Measurements from ENCODE around the gene FKBP8.

The FKBP8 gene

DNA sequence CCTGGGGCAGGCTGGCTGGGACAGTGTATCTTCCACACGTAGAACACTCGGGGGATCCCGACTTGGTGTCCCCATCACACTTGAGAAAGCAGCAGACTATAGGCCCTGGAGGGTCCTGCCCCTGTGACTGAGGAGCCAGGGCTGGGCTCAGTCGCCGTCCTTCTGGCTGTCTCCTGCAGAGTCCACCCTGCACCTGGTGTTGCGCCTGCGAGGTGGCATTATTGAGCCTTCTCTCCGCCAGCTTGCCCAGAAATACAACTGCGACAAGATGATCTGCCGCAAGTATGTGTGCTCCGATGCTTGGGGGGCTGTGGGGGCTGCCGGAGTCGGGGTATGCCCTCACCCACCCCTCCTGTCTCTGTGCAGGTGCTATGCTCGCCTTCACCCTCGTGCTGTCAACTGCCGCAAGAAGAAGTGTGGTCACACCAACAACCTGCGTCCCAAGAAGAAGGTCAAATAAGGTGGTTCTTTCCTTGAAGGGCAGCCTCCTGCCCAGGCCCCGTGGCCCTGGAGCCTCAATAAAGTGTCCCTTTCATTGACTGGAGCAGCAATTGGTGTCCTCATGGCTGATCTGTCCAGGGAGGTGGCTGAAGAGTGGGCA lies 31.4 kb upstream of the FKBP8 start:
- peaks cover 40% of the 10 kb centered on the region for H3K4me1 Mint-ChIP-seq (ENCODE audit: low read depth)
- no peaks in the 10 kb centered on the region for H3K27me3 Mint-ChIP-seq
- peak overlapping the region; percentile 55 for H3K4me3 Mint-ChIP-seq
- H3K9me3 Mint-ChIP-seq: no peaks in the 10 kb centered on the region
- H3K27ac Mint-ChIP-seq: peak overlapping the region; percentile 61
- H3K36me3 Mint-ChIP-seq (ENCODE audit: low read depth): peaks cover 69% of the 10 kb centered on the region

DNA sequence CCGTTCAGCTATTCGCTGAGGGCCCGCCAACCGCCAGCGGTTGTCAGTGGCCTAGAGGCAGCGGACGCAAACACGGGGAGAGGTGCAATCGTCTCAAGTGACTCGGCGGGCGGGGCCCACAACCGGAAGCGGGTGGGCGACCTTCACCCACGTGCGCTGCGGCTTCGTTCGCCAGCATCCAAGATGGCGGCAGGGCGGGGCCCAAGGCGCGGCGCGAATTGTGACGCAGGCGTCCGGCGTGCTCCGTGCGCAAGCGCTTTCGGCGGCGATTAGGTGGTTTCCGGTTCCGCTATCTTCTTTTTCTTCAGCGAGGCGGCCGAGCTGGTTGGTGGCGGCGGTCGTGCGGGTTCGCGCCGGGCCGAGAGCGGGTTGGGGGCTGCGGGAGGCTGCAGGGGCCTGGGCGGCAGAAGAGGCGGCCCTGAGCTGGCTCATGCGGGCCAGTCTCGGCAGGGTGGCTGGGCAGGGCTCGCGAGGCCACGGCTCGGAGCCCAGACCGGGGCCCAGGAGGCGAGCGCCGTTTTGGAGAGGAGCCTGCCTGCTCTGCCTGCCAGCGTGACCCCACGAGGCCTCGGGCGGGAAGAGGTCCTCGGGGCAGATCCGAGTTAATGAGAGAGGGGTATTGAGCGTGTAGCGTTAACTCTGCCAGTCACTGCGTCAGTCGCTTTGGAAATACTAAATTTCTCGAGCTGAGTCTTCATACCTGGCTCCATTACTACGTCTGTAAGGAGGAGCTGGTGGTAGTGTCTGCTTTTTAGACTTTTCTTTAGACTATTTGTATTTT lies 28.4 kb upstream of the FKBP8 start, which contains the start of gene UBA52:
Gene UBA52, plus strand, starts transcription at position 294 of the 781 bp plus-strand sequence. CDS start 1,444 bp downstream, outside the sequence.
- H3K4me1 Mint-ChIP-seq (ENCODE audit: low read depth): peaks cover 40% of the 10 kb centered on the region
- H3K36me3 Mint-ChIP-seq (ENCODE audit: low read depth): peaks cover 75% of the 10 kb centered on the region
- no peaks in the 10 kb centered on the region for H3K27me3 Mint-ChIP-seq

DNA sequence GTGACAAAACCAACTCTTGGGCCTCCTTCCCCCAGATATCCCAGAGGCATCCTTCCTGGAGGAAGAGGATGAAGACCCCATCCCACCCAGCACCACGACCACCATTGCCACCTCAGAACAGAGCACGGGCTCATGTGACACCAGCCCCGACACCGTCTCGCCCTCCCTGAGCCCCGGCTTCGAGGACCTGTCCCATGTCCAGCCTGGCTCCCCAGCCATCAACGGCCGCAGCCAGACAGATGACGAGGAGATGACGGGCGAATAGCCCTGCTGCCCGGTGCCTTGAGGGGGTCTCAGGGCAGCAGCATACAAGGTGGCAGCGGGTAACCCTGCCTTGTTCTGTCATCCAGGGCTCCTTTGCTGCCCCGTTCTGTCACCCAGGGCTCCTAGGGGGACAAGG lies 25.0 kb upstream of the FKBP8 start:
- peaks cover 15% of the 10 kb centered on the region for H3K4me1 Mint-ChIP-seq (ENCODE audit: low read depth)
- no peak overlapping the region for H3K27ac Mint-ChIP-seq
- H3K36me3 Mint-ChIP-seq (ENCODE audit: low read depth): peaks cover 62% of the 10 kb centered on the region
- H3K9me3 Mint-ChIP-seq: no peaks in the 10 kb centered on the region
- H3K4me3 Mint-ChIP-seq: no peak overlapping the region
- no peaks in the 10 kb centered on the region for H3K27me3 Mint-ChIP-seq

More for the DNA sequence above, 28.4 kb upstream of the FKBP8 start, which contains the start of gene UBA52:
- Mint-ChIP-seq H3K4me3 (peak within 1 kb of the TSS; percentile 99), H3K9me3 (no peaks in the 10 kb centered on the region), H3K27ac (peak within 1 kb of the TSS; percentile 98)

- Mint-ChIP-seq H3K4me1 (ENCODE audit: low read depth) (peaks cover 5% of the 10 kb centered on the region), H3K36me3 (ENCODE audit: low read depth) (peaks cover 54% of the 10 kb centered on the region), H3K27ac (no peak overlapping the region), H3K4me3 (no peak overlapping the region), H3K9me3 (no peaks in the 10 kb centered on the region), H3K27me3 (no peaks in the 10 kb centered on the region)
These were observed 23.6 kb upstream of the FKBP8 start for GRCh38 chr19:18566953-18567352.

- peaks cover 37% of the 10 kb centered on the region for H3K36me3 Mint-ChIP-seq (ENCODE audit: low read depth)
- no peaks in the 10 kb centered on the region for H3K27me3 Mint-ChIP-seq
- H3K9me3 Mint-ChIP-seq: no peaks in the 10 kb centered on the region
- peaks cover 29% of the 10 kb centered on the region for H3K4me1 Mint-ChIP-seq (ENCODE audit: low read depth)
- no peak overlapping the region for H3K27ac Mint-ChIP-seq
- H3K4me3 Mint-ChIP-seq: no peak overlapping the region
These were observed 18.7 kb upstream of the FKBP8 start for GRCh38 chr19:18562086-18562485.

- no peaks in the 10 kb centered on the region for H3K27me3 Mint-ChIP-seq
- peak overlapping the region; percentile 95 for H3K27ac Mint-ChIP-seq
- H3K4me3 Mint-ChIP-seq: peak overlapping the region; percentile 88
- peaks cover 29% of the 10 kb centered on the region for H3K4me1 Mint-ChIP-seq (ENCODE audit: low read depth)
- no peaks in the 10 kb centered on the region for H3K9me3 Mint-ChIP-seq
- peaks cover 27% of the 10 kb centered on the region for H3K36me3 Mint-ChIP-seq (ENCODE audit: low read depth)
These were observed 16.3 kb upstream of the FKBP8 start for GRCh38 chr19:18559685-18560084.

DNA sequence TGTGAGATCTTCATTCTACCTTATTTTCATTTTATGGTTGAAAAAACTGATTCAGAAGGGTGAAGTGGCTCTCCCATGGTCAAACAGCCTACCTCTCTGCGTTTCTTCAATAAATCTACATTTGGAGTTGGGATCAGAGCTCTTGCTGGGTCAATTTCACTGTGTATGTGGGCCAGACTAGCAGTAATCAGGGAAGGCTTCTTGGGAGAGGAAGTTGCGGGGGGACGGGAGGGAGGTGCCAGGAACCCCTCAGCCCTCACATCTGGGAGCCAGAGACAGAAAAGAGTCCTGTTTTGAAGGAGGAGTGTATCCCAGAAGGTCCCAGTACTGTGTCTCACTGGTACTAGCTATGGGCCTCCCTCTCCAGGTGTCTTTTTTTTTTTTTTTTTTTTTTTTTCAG lies 15.2 kb upstream of the FKBP8 start:
- Mint-ChIP-seq H3K4me3 (peak overlapping the region; percentile 88), H3K27ac (peak overlapping the region; percentile 95), H3K4me1 (ENCODE audit: low read depth) (peaks cover 29% of the 10 kb centered on the region), H3K36me3 (ENCODE audit: low read depth) (peaks cover 18% of the 10 kb centered on the region), H3K27me3 (no peaks in the 10 kb centered on the region), H3K9me3 (no peaks in the 10 kb centered on the region)

DNA sequence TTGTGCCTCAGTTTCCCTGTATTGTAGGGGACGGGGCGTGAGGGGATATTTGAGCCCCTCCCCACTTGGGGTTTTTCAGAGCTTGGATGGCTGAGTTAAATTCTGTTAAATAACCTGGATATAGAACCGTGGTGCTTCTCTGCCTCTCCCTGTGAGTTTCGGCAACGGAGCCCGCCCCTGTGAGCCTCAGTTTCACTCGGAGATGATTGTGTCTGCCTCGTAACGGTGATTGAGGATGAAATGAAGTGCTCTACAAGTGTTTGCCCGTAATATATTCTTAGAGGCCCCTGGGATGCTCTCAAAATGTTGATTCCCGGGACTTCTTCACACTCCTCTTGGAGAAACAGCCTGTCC lies 14.8 kb upstream of the FKBP8 start:
- Mint-ChIP-seq H3K9me3 (no peaks in the 10 kb centered on the region), H3K27ac (peak overlapping the region; percentile 95), H3K4me3 (peak overlapping the region; percentile 88), H3K36me3 (ENCODE audit: low read depth) (peaks cover 16% of the 10 kb centered on the region), H3K4me1 (ENCODE audit: low read depth) (peaks cover 29% of the 10 kb centered on the region), H3K27me3 (no peaks in the 10 kb centered on the region)

GRCh38 chr19:18557411-18558201 lies 14.2 kb upstream of the FKBP8 start, which contains the start of gene KXD1:
Gene KXD1 (plus strand): TSS chr19:18557870. CDS start chr19:18562057, 4,187 bp downstream.
- Mint-ChIP-seq H3K36me3 (ENCODE audit: low read depth) (peaks cover 12% of the 10 kb centered on the region), H3K27me3 (no peaks in the 10 kb centered on the region), H3K4me1 (ENCODE audit: low read depth) (peaks cover 29% of the 10 kb centered on the region), H3K9me3 (no peaks in the 10 kb centered on the region), H3K27ac (peak within 1 kb of the TSS; percentile 95), H3K4me3 (peak within 1 kb of the TSS; percentile 88)

- H3K4me3 Mint-ChIP-seq: no peak overlapping the region
- H3K27me3 Mint-ChIP-seq: no peaks in the 10 kb centered on the region
- H3K4me1 Mint-ChIP-seq (ENCODE audit: low read depth): no peaks in the 10 kb centered on the region
- H3K9me3 Mint-ChIP-seq: no peaks in the 10 kb centered on the region
- no peak overlapping the region for H3K27ac Mint-ChIP-seq
- H3K36me3 Mint-ChIP-seq (ENCODE audit: low read depth): no peaks in the 10 kb centered on the region
These were observed 8.3 kb upstream of the FKBP8 start for GRCh38 chr19:18551631-18552030.

GRCh38 chr19:18543814-18544475 lies 572 bp upstream of the FKBP8 start:
- Mint-ChIP-seq H3K4me1 (ENCODE audit: low read depth) (peaks cover 34% of the 10 kb centered on the region), H3K9me3 (no peaks in the 10 kb centered on the region), H3K27ac (peak overlapping the region; percentile 93)

GRCh38 chr19:18541992-18542940 lies 1.1 kb downstream of the FKBP8 start:
- Mint-ChIP-seq H3K27me3 (no peaks in the 10 kb centered on the region), H3K27ac (peak overlapping the region; percentile 94), H3K9me3 (no peaks in the 10 kb centered on the region), H3K36me3 (ENCODE audit: low read depth) (peaks cover 12% of the 10 kb centered on the region), H3K4me3 (peak overlapping the region; percentile 87), H3K4me1 (ENCODE audit: low read depth) (peaks cover 34% of the 10 kb centered on the region)

More at GRCh38 chr19:18543814-18544475, 572 bp upstream of the FKBP8 start:
- Mint-ChIP-seq H3K4me3 (peak overlapping the region; percentile 88), H3K27me3 (no peaks in the 10 kb centered on the region), H3K36me3 (ENCODE audit: low read depth) (peaks cover 7% of the 10 kb centered on the region)

GRCh38 chr19:18541258-18541991 lies 1.9 kb downstream of the FKBP8 start:
- Mint-ChIP-seq H3K27me3 (no peaks in the 10 kb centered on the region), H3K36me3 (ENCODE audit: low read depth) (peaks cover 18% of the 10 kb centered on the region), H3K9me3 (no peaks in the 10 kb centered on the region), H3K4me3 (no peak overlapping the region), H3K4me1 (ENCODE audit: low read depth) (peaks cover 34% of the 10 kb centered on the region), H3K27ac (peak overlapping the region; percentile 50)
